Hepatocyte (in vitro differentiated cells): Measurements from ENCODE around the gene DPP10. TPM values are rescaled to one million over a fixed set of nuclear protein-coding genes. Genes with fewer than 3 reads are reported as not detected.

Source experiments
- DNase-seq: peaks from one replicate; pipeline ENCODE4 v3.0.0-alpha.2; 2016; ENCODE audit warnings: low spot score
- H2AFZ ChIP-seq: fragments of 200-600 bp; sonication (generic); 2 replicates; pipeline ENCODE4 v1.6.0; 2016; ENCODE audit warnings: antibody characterized with exemption, mild to moderate bottlenecking
- H3K27ac ChIP-seq: fragments of 200-600 bp; sonication (generic); 2 replicates; pipeline ENCODE4 v1.5.1; 2016; ENCODE audit warnings: mild to moderate bottlenecking
- H3K27me3 ChIP-seq: fragments of 200-600 bp; sonication (generic); 2 replicates; pipeline ENCODE4 v1.6.1; 2016
- H3K36me3 ChIP-seq: fragments of 200-600 bp; sonication (generic); replicated peaks from 2 replicates; pipeline ENCODE4 v1.5.1; 2016; ENCODE audit warnings: low read depth; ENCODE audit not compliant: insufficient read depth
- H3K4me1 ChIP-seq: fragments of 200-600 bp; sonication (generic); 2 replicates; pipeline ENCODE4 v1.5.1; 2016; ENCODE audit warnings: mild to moderate bottlenecking, moderate library complexity; ENCODE audit not compliant: insufficient read depth
- H3K4me2 ChIP-seq: fragments of 200-600 bp; sonication (generic); 2 replicates; pipeline ENCODE4 v1.6.0; 2016
- H3K4me3 ChIP-seq: fragments of 200-600 bp; sonication (generic); 2 replicates; pipeline ENCODE4 v1.5.1; 2016; ENCODE audit warnings: mild to moderate bottlenecking
- H3K79me2 ChIP-seq: fragments of 200-600 bp; sonication (generic); 2 replicates; pipeline ENCODE4 v1.6.0; 2017; ENCODE audit warnings: mild to moderate bottlenecking
- H3K9me2 ChIP-seq: fragments of 200-600 bp; sonication (generic); replicated peaks from 2 replicates; pipeline ENCODE4 v1.6.0; 2017; ENCODE audit warnings: mild to moderate bottlenecking; ENCODE audit not compliant: insufficient read depth
- H3K9me3 ChIP-seq: fragments of 200-600 bp; sonication (generic); 2 replicates; pipeline ENCODE4 v1.5.1; 2016; ENCODE audit warnings: low read depth, mild to moderate bottlenecking
- H4K20me1 ChIP-seq: fragments of 200-600 bp; sonication (generic); 2 replicates; pipeline ENCODE4 v1.6.0; 2016; ENCODE audit warnings: mild to moderate bottlenecking; ENCODE audit not compliant: insufficient read depth, poor library complexity, severe bottlenecking
- CTCF ChIP-seq: fragments of 200-600 bp; sonication (generic); IDR thresholded peaks from 2 replicates; pipeline ENCODE4 v1.5.1; 2016; ENCODE audit warnings: antibody characterized with exemption, mild to moderate bottlenecking; ENCODE audit not compliant: poor library complexity
- EZH2 ChIP-seq: fragments of 200-600 bp; sonication (generic); IDR thresholded peaks from 2 replicates; pipeline ENCODE4 v1.6.1; 2016; ENCODE audit warnings: antibody characterized with exemption, mild to moderate bottlenecking, borderline replicate concordance
- EZH2phosphoT487 ChIP-seq: fragments of 200-600 bp; sonication (generic); IDR thresholded peaks from one replicate; pipeline ENCODE4 v1.6.1; 2018; ENCODE audit warnings: antibody characterized with exemption, mild to moderate bottlenecking, low read depth, moderate library complexity; ENCODE audit not compliant: unreplicated experiment, severe bottlenecking
- WGBS: methylation state at CpG from one replicate; pipeline ENCODE4 v1.1.6; 2016; ENCODE audit warnings: low lambda C conversion rate; ENCODE audit errors: missing lambda C conversion rate; 5-methylcytosine and 5-hydroxymethylcytosine counted together
- polyA plus RNA-seq: library from polyadenylated mRNA; unstranded; fragments of >200 nt; fragmentation: Nextera tagmentation; extraction: Ambion mirVana; gene quantifications from 2 replicates; pipeline ENCODE4 v1.2.1, GENCODE V29; 2016
- total RNA-seq: library from RNA; depleted of rRNA; stranded (reverse); fragments of >200 nt; gene quantifications from 2 replicates; pipeline ENCODE4 v1.2.3, GENCODE V29; 2014

DPP10 gene
- total and polyA plus RNA-seq, 2 experiments from 2014 or later: 5.0 to 15.7 TPM

- no peaks in the 10 kb centered on the region for H3K4me1 ChIP-seq
- H3K27me3 ChIP-seq: no peaks in the 10 kb centered on the region
- no peak overlapping the region for H3K4me3 ChIP-seq
- no peaks in the 10 kb centered on the region for H3K36me3 ChIP-seq
- DNase-seq: no peak
- no peak overlapping the region for H3K27ac ChIP-seq
- no peak for TF ChIP-seq EZH2
- TF ChIP-seq CTCF: no peak
- no peak for TF ChIP-seq EZH2phosphoT487
- H3K79me2 ChIP-seq: no peaks in the 10 kb centered on the region
- no peaks in the 10 kb centered on the region for H3K9me3 ChIP-seq
- no peak overlapping the region for H3K4me2 ChIP-seq
- no peak overlapping the region for H2AFZ ChIP-seq
- H4K20me1 ChIP-seq: no peaks in the 10 kb centered on the region
- 90% methylated on average over 3 of the region's 3 CpGs for WGBS
- H3K9me2 ChIP-seq: no peaks in the 10 kb centered on the region
Observed at GRCh38 chr2:115292742-115293141, 850.3 kb downstream of the DPP10 start.

GRCh38 chr2:115294999-115295398, 852.6 kb downstream of the DPP10 start:
- no peak overlapping the region for H3K4me3 ChIP-seq
- no peak for TF ChIP-seq EZH2phosphoT487
- TF ChIP-seq EZH2: no peak
- TF ChIP-seq CTCF: no peak
- no peaks in the 10 kb centered on the region for H4K20me1 ChIP-seq
- no peaks in the 10 kb centered on the region for H3K9me3 ChIP-seq
- no peaks in the 10 kb centered on the region for H3K36me3 ChIP-seq
- no peak overlapping the region for H3K27ac ChIP-seq
- no peak overlapping the region for H3K4me2 ChIP-seq
- no peaks in the 10 kb centered on the region for H3K4me1 ChIP-seq
- H3K79me2 ChIP-seq: no peaks in the 10 kb centered on the region
- 83% methylated on average over 5 of the region's 5 CpGs for WGBS
- no peak for DNase-seq
- H2AFZ ChIP-seq: no peak overlapping the region
- H3K9me2 ChIP-seq: no peaks in the 10 kb centered on the region
- no peaks in the 10 kb centered on the region for H3K27me3 ChIP-seq

GRCh38 chr2:115297056-115297455, 854.6 kb downstream of the DPP10 start:
- no peak for TF ChIP-seq EZH2phosphoT487
- no peak for TF ChIP-seq CTCF
- TF ChIP-seq EZH2: no peak

GRCh38 chr2:115299199-115299598, 856.8 kb downstream of the DPP10 start:
- H3K4me2 ChIP-seq: no peak overlapping the region
- no peaks in the 10 kb centered on the region for H3K9me2 ChIP-seq
- no peaks in the 10 kb centered on the region for H3K9me3 ChIP-seq
- no peak for DNase-seq
- no peaks in the 10 kb centered on the region for H3K27me3 ChIP-seq
- H3K79me2 ChIP-seq: no peaks in the 10 kb centered on the region
- no peak overlapping the region for H2AFZ ChIP-seq
- H4K20me1 ChIP-seq: no peaks in the 10 kb centered on the region
- no peaks in the 10 kb centered on the region for H3K4me1 ChIP-seq
- no peaks in the 10 kb centered on the region for H3K36me3 ChIP-seq
- no peak overlapping the region for H3K4me3 ChIP-seq
- no peak for TF ChIP-seq EZH2phosphoT487
- no peak for TF ChIP-seq CTCF
- no peak for TF ChIP-seq EZH2
- no peak overlapping the region for H3K27ac ChIP-seq
- 74% methylated on average over 2 of the region's 2 CpGs for WGBS

More at GRCh38 chr2:115297056-115297455, 854.6 kb downstream of the DPP10 start:
- Histone ChIP-seq H3K4me3 (no peak overlapping the region), H3K79me2 (no peaks in the 10 kb centered on the region), H3K36me3 (no peaks in the 10 kb centered on the region), H2AFZ (no peak overlapping the region), H3K27ac (no peak overlapping the region), H3K4me1 (no peaks in the 10 kb centered on the region), H3K9me3 (no peaks in the 10 kb centered on the region), H3K9me2 (no peaks in the 10 kb centered on the region), H4K20me1 (no peaks in the 10 kb centered on the region), H3K27me3 (no peaks in the 10 kb centered on the region), H3K4me2 (no peak overlapping the region)
- 81% methylated on average over 3 of the region's 3 CpGs for WGBS
- no peak for DNase-seq
